RCC 7860 (cell line): ENCODE data around the gene LITAFD.

Experiments used
- DNase-seq: peaks from one replicate; pipeline ENCODE4 v3.0.0-alpha.2; 2015; ENCODE audit warnings: low spot score
- FAIRE-seq: peaks from 2 replicates; lab custom pipeline; 2012; peaks lifted over from hg19 to GRCh38; lab: Jason Lieb, UNC

LITAFD gene

GRCh38 chr16:8855051-8855786, 26.9 kb upstream of the LITAFD start:
- no peak for FAIRE-seq
- DNase-seq = no peak

DNA sequence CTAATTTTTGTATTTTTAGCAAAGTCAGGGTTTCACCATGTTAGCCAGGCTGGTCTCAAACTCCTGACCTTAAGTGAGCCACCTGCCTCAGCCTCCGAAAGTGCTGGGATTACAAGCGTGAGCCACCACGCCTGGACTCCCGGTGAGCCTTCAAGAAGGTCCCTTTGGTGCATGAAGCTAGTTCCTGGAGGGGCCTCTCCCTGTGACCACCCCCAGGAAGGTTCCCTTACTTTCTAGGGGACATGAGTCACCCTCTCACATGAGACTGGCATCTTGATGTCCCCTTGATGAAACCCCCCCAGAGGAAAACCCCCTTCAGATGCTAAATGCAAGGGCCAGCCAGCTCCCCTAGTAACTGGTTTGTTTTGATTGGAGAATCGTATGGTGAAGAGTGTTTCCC, 26.2 kb upstream of the LITAFD start:
- FAIRE-seq (no peak), DNase-seq (no peak)

- FAIRE-seq (no peak), DNase-seq (no peak)
These were observed 22.9 kb upstream of the LITAFD start for GRCh38 chr16:8858994-8859912.

GRCh38 chr16:8859913-8860881, 22.0 kb upstream of the LITAFD start:
- DNase-seq = no peak
- no peak for FAIRE-seq

DNA sequence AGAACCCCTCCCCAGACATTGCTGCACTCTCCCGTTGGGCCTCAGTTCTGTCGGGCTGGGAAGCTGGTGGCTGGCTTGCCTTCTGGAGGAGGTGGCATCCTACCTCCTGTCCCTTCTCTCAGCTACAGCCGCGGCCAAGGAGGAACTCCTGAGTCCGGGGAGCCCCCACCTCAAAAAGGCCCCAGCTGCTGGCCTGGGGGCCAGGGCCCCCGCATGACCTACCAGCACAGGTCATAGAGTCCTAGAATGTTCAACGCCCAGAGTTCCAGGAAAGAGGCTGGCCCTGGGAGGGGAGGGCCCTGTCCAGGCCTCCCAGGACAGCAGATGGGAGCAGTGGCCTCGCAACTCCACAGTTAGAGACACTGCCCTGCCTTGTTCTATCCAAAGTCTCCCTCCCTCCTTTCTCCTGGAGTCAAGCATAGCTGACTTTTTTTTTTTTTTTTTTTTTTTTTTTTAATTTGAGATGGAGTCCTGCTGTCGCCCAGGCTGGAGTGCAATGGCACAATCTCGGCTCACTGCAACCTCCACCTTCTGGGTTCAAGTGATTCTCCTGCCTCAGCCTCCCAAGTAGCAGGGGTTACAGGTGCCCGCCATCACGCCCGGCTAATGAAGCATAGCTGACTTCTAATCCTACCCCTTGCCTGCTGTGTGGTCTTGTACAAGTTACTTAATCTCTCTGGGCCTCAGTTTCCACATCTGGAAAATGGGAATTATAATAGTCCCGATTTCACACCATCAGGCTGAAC, 20.4 kb upstream of the LITAFD start:
- FAIRE-seq (no peak), DNase-seq (no peak)

- FAIRE-seq = no peak
These were observed 19.6 kb upstream of the LITAFD start for GRCh38 chr16:8862309-8863130.

DNA sequence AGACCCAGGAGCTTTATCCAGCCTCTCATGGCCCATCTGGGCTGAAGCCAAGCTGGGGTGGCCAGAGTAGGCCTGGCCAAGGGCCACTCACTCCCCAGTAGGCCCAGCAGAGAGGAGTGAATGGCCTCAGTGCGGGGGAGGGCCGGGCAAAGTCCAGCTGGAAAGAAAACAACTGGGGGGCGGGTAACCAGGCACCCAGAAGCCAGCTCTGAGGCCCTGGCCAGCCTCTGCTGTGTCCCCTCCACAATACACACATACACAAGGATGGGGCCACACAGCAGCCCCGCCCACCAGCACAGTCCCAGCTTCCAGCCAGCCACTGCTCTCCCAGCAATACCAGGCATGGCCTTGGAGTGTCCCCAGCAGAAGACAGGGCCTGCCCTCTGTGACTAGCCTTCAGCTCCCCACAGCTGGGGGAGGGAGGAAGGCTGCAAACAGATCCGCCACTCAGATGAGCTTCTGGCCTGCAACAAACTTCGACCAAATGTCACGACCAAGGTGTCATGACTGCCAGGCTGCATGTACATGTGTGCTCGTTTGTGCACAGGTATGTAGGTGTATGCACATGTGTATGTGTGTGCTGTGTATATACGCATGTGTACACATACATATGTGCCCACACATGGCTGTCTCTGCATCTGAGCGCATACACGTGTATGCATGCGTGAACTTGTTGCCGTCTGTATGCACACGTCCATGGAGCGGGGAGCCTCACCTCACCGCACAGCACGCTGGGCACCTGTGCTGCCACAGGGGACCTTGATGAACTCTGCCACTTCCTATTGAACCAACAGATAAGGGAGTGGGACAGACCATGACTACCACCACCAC, 18.3 kb upstream of the LITAFD start:
- peak; percentile 60 for DNase-seq

More at GRCh38 chr16:8862309-8863130, 19.6 kb upstream of the LITAFD start:
- DNase-seq = no peak

GRCh38 chr16:8864480-8865110, 17.6 kb upstream of the LITAFD start:
- FAIRE-seq (no peak), DNase-seq (no peak)

More for the DNA sequence above, 18.3 kb upstream of the LITAFD start:
- FAIRE-seq = no peak

DNA sequence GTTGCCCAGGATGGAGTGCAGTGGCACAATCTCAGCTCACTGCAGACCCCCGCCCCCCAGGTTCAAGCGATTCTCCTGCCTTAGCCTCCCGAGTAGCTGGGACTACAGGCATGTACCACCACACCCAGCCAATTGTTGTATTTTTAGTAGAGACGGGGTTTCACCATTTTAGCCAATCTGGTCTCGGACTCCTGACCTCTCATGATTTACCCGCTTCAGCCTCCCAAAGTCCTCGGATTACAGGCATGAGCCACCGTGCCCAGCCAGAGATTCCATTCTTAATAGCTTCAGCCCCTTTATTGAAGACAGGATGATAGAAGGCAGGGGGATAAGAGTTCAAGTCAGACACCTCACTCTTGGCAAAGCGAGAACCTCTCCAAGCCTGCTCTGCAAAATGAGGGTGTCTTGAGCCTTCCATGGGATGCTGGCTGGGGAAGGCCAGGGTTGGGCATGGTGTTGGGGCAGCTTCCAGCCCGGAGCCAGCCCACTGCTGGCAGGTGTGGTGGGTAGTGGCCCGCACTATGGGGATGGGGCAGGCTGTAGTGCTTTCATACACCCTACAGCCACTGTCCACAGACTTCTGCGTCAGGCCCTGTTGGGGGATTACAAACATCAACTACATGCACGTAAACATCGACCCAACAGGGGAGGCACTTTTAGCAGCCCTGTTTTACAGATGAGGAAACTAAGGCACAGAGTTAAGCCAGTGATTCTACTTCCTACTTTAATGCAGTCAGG, 16.8 kb upstream of the LITAFD start:
- FAIRE-seq (no peak), DNase-seq (no peak)

DNA sequence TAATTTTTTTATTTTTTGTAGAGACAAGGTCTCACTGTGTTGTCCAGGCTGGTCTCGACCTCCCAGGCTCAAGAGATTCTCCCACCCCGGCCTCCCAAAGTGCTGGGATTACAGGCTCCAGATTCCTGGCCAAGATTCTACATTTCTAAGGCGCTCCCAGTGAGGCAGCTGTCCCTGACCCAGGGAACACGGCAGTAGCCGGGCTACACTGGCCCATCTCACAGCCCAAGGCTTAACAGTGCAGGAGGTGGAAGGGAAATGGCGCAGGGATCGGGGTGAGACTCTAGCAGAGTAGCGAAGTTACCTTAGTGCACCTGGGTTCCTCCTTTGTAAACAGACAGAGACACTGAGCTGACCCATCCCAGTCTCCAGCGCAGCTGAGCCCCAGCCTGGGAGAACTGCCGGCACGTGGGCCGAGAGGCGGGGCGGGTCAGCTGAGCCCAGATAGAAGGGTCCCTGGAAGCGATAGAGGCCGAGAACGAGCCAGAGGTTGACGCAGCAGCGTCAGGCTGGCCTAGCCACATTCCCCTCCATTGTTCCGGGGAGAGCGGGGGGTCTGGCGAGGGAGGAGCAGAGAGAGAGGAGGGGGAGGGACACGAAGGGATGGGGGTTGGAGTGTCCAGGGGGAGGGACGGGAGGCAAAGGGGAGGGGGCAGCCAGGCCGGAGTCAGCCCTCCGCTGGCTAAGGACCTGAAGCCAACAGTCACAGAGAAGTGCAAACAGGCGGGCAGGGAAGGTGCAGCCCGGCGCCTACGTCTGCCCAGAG, 15.8 kb upstream of the LITAFD start:
- FAIRE-seq (no peak), DNase-seq (no peak)

- DNase-seq (no peak), FAIRE-seq (no peak)
These were observed 15.3 kb upstream of the LITAFD start for GRCh38 chr16:8866884-8867215.

GRCh38 chr16:8867216-8867931, 14.8 kb upstream of the LITAFD start:
- no peak for DNase-seq
- no peak for FAIRE-seq

- FAIRE-seq (no peak), DNase-seq (no peak)
These were observed 14.2 kb upstream of the LITAFD start for GRCh38 chr16:8867932-8868415.

DNA sequence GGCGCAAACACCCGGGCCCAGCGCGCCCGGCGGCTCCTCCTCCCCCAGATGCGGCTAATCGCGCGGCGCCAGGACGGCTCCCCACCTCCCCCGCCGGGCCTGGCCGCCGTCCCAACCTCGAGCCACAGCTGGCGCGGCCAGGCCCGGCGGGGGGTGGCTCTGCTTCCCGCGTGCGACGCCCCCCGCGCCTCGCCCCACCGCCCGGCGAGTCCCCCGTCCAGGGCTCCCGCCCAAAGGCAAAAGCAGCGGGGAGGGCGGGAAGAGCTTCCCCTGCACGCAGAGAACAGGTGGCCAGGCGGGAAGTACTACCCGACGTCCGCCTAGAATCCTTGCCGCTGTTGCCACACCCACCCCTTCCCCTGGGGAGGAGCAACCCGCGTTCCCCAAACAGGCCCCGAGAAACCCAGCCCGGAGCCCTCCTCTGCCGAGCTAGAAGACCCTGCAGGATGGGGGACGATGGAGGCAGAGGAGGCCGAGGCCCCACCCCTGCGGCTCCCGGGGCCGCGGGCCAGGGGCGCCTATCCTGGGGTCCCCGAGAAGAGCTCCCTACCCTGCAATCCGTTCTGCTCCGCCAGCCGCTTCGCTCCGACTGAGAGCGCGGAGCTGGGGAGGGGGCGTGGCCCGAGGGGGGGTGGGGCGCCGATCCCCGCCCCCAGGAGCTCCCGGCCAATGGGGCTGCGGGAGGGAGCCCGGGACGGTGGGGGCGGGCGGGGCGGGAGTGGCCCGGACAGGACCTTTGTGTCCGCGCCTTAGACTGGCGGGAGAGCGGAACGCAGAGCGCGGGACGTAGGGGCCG, 13.5 kb upstream of the LITAFD start, which contains the start of gene CARHSP1:
TSS of gene CARHSP1 (minus strand) at position 591 of the 796 bp plus-strand sequence. CDS start 9,678 bp downstream, outside the sequence.
- peak; percentile 71 for DNase-seq
- FAIRE-seq = no peak
